Measurements from ENCODE around the gene EPHB2.

Gene EPHB2

DNA sequence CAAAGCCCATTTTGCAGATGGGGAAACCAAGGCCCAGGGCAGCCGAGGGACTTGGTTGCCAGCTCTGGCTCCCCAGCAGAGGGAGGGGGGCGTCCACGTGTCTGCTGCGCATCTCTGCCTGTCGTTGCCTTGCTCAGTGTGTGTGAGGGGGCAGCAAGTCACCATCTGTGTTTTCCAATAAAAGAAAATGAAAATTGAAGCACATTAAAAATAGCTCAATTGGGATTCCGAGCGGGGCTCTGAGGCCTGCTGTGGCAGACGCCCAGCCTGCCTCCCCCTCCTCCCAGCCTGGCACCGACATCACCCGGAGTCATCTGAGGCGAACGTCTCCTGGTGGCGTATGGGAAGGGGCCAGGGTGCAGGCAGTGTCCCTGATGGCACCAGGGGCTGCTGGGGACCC lies 51.2 kb downstream of the EPHB2 start:
- TF ChIP-seq, protein P1, sequence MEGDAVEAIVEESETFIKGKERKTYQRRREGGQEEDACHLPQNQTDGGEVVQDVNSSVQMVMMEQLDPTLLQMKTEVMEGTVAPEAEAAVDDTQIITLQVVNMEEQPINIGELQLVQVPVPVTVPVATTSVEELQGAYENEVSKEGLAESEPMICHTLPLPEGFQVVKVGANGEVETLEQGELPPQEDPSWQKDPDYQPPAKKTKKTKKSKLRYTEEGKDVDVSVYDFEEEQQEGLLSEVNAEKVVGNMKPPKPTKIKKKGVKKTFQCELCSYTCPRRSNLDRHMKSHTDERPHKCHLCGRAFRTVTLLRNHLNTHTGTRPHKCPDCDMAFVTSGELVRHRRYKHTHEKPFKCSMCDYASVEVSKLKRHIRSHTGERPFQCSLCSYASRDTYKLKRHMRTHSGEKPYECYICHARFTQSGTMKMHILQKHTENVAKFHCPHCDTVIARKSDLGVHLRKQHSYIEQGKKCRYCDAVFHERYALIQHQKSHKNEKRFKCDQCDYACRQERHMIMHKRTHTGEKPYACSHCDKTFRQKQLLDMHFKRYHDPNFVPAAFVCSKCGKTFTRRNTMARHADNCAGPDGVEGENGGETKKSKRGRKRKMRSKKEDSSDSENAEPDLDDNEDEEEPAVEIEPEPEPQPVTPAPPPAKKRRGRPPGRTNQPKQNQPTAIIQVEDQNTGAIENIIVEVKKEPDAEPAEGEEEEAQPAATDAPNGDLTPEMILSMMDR (IDR thresholded peaks at IDR 0.05; ENCODE audit: extremely low read depth, insufficient read depth, missing control alignments) = no peak
- in situ Hi-C loops (cut with MboI; ENCODE audit: low pct_unique_long_range_greater_than_20kb, low sequenced_read_pairs, unreplicated experiment) = no loop called here
- no peak for DNase-seq (ENCODE audit: low spot score)

DNA sequence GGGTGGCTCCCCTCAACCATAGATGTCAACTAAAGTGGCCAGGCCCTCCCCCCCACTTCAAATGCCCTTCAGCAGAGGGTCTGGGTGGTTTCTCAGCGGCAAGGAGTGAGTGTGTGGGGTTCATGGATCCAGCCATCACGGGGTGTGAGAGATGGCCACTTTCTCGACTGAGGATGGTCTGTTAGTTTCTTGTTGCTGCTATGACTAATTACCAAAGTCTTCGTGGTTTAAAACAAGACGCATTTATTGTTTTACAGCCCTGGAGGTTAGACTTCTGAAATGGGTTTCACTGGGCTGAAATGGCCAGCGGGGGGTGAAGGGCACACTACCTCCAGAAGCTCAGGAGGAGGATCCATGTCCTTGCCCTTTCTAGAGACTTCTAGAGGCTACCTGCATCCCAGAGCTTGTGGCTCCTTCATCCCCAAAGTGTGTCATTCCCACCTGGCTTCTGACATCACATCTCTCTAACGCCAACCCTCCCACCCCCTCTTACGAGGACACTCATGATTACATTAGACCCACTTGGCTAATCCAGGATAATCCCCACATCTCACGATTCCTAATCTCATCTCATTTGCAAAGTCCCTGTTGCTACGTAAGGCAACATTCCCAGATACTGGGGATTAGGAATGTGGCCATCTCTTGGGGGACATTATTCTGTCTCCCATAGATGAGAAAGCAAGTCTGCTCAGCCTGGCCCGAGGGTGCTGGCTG lies 53.0 kb downstream of the EPHB2 start:
- TF ChIP-seq, protein P1 (IDR thresholded peaks at IDR 0.05; ENCODE audit: extremely low read depth, insufficient read depth, missing control alignments) = no peak
- peak; percentile 74 for DNase-seq (ENCODE audit: low spot score)
- in situ Hi-C loops (cut with MboI; ENCODE audit: low pct_unique_long_range_greater_than_20kb, low sequenced_read_pairs, unreplicated experiment) = no loop called here

DNA sequence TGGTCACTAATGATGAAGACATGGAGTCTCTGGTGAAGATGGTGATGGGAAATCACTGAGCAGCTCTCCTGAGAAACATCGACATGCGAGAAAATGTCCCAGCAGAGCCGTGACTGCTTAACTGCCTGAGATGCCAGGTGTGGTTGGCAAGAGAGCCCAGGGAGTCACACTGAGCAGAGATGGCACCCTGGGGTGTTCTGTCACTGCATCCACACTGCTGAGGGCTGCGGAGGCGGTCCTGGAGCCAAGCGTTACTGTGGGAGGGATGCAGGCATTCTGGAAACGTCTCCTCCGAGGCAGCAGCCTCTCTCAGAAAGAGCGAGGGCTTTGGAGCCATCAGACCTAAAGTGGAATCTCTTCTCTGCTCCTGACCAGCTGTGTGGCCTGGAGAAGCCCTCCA lies 57.2 kb downstream of the EPHB2 start:
- TF ChIP-seq, protein P1 (IDR thresholded peaks at IDR 0.05; ENCODE audit: extremely low read depth, insufficient read depth, missing control alignments) = no peak
- in situ Hi-C loops (cut with MboI; ENCODE audit: low pct_unique_long_range_greater_than_20kb, low sequenced_read_pairs, unreplicated experiment) = no loop called here
- DNase-seq (ENCODE audit: low spot score) = no peak

DNA sequence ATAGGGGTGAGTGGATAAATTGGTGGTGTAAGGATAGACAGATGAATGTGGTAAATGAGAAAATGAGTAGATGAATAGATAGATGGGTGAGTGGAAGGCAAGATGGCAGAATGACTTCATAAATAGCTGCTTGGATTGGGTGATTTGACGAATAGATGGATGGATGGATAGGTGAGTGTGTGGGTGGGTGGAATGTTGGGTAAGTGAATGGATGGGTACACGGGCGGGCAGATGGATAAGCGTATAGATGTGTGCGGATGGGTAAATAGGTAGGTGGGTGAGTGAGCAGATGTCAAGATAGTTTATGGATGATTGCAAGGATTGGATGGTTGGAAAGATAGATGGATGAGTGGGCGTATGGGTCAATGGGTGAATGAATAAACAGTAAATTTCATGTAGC lies 59.3 kb downstream of the EPHB2 start:
- TF ChIP-seq, protein P1 (IDR thresholded peaks at IDR 0.05; ENCODE audit: extremely low read depth, insufficient read depth, missing control alignments) = no peak
- no peak for DNase-seq (ENCODE audit: low spot score)
- in situ Hi-C loops (cut with MboI; ENCODE audit: low pct_unique_long_range_greater_than_20kb, low sequenced_read_pairs, unreplicated experiment) = no loop called here

DNA sequence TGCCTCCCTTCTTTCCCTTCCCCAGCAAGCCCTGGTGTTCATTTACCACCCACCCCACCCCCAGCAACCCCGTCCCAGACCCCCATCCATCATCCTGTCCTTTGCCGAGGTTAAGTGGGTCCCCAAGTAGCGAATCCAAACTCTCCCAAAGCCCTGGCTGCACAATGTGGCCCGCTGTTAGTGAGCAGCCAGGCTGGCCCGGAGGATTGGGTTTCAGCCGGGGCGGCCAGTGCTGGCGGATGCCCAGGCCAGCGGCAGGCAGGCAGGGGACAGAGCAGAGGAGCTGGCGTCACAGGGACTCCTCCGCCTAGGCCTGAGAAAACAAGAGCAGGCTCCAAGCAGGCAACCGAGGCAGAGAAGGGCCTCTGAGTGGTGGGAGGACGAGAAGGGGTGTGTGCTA lies 61.4 kb downstream of the EPHB2 start:
- no peak for DNase-seq (ENCODE audit: low spot score)
- TF ChIP-seq, protein P1 (IDR thresholded peaks at IDR 0.05; ENCODE audit: extremely low read depth, insufficient read depth, missing control alignments) = no peak
- in situ Hi-C loops (cut with MboI; ENCODE audit: low pct_unique_long_range_greater_than_20kb, low sequenced_read_pairs, unreplicated experiment) = no loop called here

DNA sequence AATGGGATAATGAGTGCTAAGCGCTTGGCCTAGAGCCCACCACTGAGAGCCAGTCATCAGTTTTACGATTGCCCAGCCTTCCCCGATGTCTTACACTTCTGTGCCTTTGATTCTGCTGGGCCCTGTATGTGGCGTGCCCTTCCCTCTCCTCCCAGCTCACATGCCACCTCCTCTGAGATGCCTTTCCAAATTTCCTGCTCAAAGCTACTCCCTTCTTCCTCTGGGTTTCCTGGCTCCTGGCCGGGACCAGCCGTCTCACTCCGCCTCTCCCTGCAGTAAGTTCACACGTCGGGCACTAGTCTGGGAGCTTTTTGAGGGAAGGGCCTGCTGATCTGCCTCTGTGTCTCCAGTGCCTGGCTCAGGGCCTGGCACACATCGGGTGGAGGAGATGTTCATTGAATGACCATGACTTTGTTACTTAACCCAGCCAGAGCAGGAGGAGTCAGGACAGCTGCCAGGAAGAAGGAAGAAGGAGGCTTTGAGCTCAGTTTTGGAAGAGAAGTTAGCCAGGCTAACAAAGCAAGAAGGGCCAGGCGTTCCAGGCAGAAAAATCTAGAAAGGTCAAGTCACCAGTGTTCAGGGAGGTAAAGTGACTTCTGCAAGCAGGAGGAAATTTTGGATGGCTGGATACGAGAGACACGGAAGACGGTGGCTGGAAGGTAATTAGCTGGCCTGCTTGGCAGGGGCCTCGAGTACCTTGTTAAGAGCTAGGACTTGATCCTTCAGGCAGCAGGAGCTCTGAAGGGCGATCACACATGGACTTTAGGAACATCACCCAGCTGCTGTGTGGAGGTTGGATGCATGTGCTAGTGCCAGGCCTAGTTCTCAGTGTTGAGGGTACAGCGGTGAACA lies 63.6 kb downstream of the EPHB2 start:
- DNase-seq (ENCODE audit: low spot score) = no peak
- in situ Hi-C loops (cut with MboI; ENCODE audit: low pct_unique_long_range_greater_than_20kb, low sequenced_read_pairs, unreplicated experiment) = no loop called here
- TF ChIP-seq, protein P1 (IDR thresholded peaks at IDR 0.05; ENCODE audit: extremely low read depth, insufficient read depth, missing control alignments) = no peak
